Peyer's patch (tissue), 4 donors: ENCODE results near the gene MFF. TPM values are rescaled to one million over a fixed set of nuclear protein-coding genes. Genes with fewer than 3 reads are reported as not detected.

ENCODE experiments used
- DNase-seq, 3 donors: peaks; one replicate each; pipeline ENCODE4 v3.0.0-alpha.2; 2017 to 2019
- H3K27ac ChIP-seq, 4 donors: fragments of 200-600 bp; sonication (generic); one replicate each; pipeline ENCODE4 v1.5.1; 2016 to 2019
- H3K27me3 ChIP-seq, 2 donors: fragments of 200-600 bp; sonication (generic); one replicate each; pipeline ENCODE4 v1.5.1; 2019
- H3K36me3 ChIP-seq, 3 donors: fragments of 200-600 bp; sonication (generic); one replicate each; pipeline ENCODE4 v1.5.1; 2016 to 2019
- H3K4me1 ChIP-seq, 4 donors: fragments of 200-600 bp; sonication (generic); one replicate each; pipeline ENCODE4 v1.5.1; 2016 to 2019
- H3K4me3 ChIP-seq, 4 donors: fragments of 200-600 bp; sonication (generic); 1 replicate in 3 of 4; 2 replicates in 1 of 4; pipeline ENCODE4 v1.5.1; 2016 to 2019; ENCODE audit warnings: mild to moderate bottlenecking in 1 of 4
- H3K9me3 ChIP-seq, 4 donors: fragments of 200-600 bp; sonication (generic); one replicate each; pipeline ENCODE4 v1.5.1; 2016 to 2019; ENCODE audit warnings: mild to moderate bottlenecking in 1 of 4
- CTCF ChIP-seq, 6 experiments: fragments of 450-650 bp in 4 of 6; fragments of 200-600 bp in 2 of 6; sonication (generic) in 1 of 6; IDR thresholded peaks; one replicate each; pipeline ENCODE4 v1.5.1; 2017 to 2019; ENCODE audit warnings: antibody characterized with exemption in 6 of 6, mild to moderate bottlenecking in 3 of 6, moderate library complexity in 1 of 6
- POLR2A ChIP-seq, 2 donors: fragments of 450-650 bp; IDR thresholded peaks; one replicate each; pipeline ENCODE4 v1.5.1; 2017; ENCODE audit warnings: antibody characterized with exemption in 2 of 2, mild to moderate bottlenecking in 2 of 2, moderate library complexity in 2 of 2
- total RNA-seq, 4 donors: library from RNA; depleted of rRNA; stranded (reverse); fragments of >200 nt; gene quantifications; one replicate each; pipeline ENCODE4 v1.1.0, GENCODE V29; 2016

The MFF gene
- total RNA-seq, 4 donors from 2014 or later: 64.8 to 182 (median 109) TPM

GRCh38 chr2:227370791-227371312 lies 45.8 kb downstream of the MFF start:
- TF ChIP-seq CTCF (IDR thresholded peaks at IDR 0.05) (no peak), POLR2A (IDR thresholded peaks at IDR 0.05) (no peak)

GRCh38 chr2:227373389-227373788 lies 48.3 kb downstream of the MFF start:
- Histone ChIP-seq H3K27me3 (no peaks in the 10 kb centered on the region), H3K9me3 (no peaks in the 10 kb centered on the region), H3K27ac (no peak overlapping the region), H3K4me3 (no peak overlapping the region), H3K4me1 (no peaks in the 10 kb centered on the region), H3K36me3 (no peaks in the 10 kb centered on the region)
- TF ChIP-seq CTCF (IDR thresholded peaks at IDR 0.05) (no peak), POLR2A (IDR thresholded peaks at IDR 0.05) (no peak)
- no peak for DNase-seq

More at GRCh38 chr2:227370791-227371312, 45.8 kb downstream of the MFF start:
- Histone ChIP-seq H3K27me3 (no peaks in the 10 kb centered on the region), H3K27ac (no peak overlapping the region), H3K9me3 (no peaks in the 10 kb centered on the region), H3K4me3 (no peak overlapping the region), H3K36me3 (peaks cover 0 to under 1% (median 0%) of the 10 kb centered on the region in 3 donors), H3K4me1 (no peaks in the 10 kb centered on the region)
- DNase-seq: no peak

GRCh38 chr2:227374158-227374557 lies 49.1 kb downstream of the MFF start:
- Histone ChIP-seq H3K9me3 (no peaks in the 10 kb centered on the region), H3K27ac (no peak overlapping the region), H3K36me3 (no peaks in the 10 kb centered on the region), H3K27me3 (no peaks in the 10 kb centered on the region), H3K4me1 (no peaks in the 10 kb centered on the region), H3K4me3 (no peak overlapping the region)
- TF ChIP-seq CTCF (IDR thresholded peaks at IDR 0.05) (no peak), POLR2A (IDR thresholded peaks at IDR 0.05) (no peak)
- DNase-seq: no peak

- peak in 1 of 3 donors; percentile 79 for DNase-seq
- Histone ChIP-seq H3K36me3 (no peaks in the 10 kb centered on the region), H3K9me3 (no peaks in the 10 kb centered on the region), H3K4me1 (peaks cover 0 to 9% (median 0%) of the 10 kb centered on the region in 4 donors), H3K4me3 (peak overlapping the region in 2 of 4 donors; percentile 47 to 54), H3K27me3 (no peaks in the 10 kb centered on the region), H3K27ac (peak overlapping the region in 3 of 4 donors; percentile 1 to 47 (median 24))
- peak in 1 of 2 donors; percentile 8 for TF ChIP-seq POLR2A (IDR thresholded peaks at IDR 0.05)
- TF ChIP-seq CTCF (IDR thresholded peaks at IDR 0.05): no peak
These were observed 51.8 kb downstream of the MFF start for GRCh38 chr2:227376656-227377396.

GRCh38 chr2:227377467-227378351 lies 52.7 kb downstream of the MFF start:
- Histone ChIP-seq H3K4me3 (peak overlapping the region in 3 of 4 donors; percentile 7 to 54 (median 47)), H3K36me3 (no peaks in the 10 kb centered on the region), H3K27ac (peak overlapping the region in 3 of 4 donors; percentile 20 to 64 (median 24)), H3K9me3 (no peaks in the 10 kb centered on the region), H3K27me3 (no peaks in the 10 kb centered on the region), H3K4me1 (peaks cover 0 to 9% (median 0%) of the 10 kb centered on the region in 4 donors)
- peak in 3 of 6 experiments; percentile 5 to 26 (median 10) for TF ChIP-seq CTCF (IDR thresholded peaks at IDR 0.05)
- TF ChIP-seq POLR2A (IDR thresholded peaks at IDR 0.05): no peak
- DNase-seq: no peak
